GM12873 (cell line): ENCODE data around the gene NAV2.

Experiments
- TF ChIP-seq, protein P1 (sequence below): IDR thresholded peaks from 2 replicates; pipeline ENCODE4 v1.5.1; 2012; ENCODE audit warnings: low read depth, mild to moderate bottlenecking, moderate library complexity, low read length, control low read depth; ENCODE audit not compliant: insufficient read depth; ENCODE audit errors: missing control alignments

Gene NAV2

DNA sequence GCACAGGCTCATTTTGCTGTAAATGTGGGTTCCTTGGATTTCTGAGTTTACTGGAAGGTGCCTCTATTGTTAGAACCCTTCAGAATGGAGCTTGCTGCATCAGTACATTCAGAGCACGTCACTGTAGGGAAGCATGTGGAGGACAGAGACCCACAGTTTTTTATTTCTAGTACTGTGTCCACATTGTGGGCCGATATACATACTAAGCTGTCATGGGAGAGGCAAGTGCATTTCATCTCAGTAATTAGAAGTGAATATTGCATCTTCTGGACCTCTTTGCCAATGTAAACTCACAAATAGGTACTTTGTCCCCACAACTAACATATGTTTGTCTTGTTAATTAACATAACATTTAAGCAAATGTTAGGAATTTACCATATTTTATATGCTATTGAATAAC lies 139.7 kb downstream of the NAV2 start:
- TF ChIP-seq, protein P1, sequence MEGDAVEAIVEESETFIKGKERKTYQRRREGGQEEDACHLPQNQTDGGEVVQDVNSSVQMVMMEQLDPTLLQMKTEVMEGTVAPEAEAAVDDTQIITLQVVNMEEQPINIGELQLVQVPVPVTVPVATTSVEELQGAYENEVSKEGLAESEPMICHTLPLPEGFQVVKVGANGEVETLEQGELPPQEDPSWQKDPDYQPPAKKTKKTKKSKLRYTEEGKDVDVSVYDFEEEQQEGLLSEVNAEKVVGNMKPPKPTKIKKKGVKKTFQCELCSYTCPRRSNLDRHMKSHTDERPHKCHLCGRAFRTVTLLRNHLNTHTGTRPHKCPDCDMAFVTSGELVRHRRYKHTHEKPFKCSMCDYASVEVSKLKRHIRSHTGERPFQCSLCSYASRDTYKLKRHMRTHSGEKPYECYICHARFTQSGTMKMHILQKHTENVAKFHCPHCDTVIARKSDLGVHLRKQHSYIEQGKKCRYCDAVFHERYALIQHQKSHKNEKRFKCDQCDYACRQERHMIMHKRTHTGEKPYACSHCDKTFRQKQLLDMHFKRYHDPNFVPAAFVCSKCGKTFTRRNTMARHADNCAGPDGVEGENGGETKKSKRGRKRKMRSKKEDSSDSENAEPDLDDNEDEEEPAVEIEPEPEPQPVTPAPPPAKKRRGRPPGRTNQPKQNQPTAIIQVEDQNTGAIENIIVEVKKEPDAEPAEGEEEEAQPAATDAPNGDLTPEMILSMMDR: no peak

DNA sequence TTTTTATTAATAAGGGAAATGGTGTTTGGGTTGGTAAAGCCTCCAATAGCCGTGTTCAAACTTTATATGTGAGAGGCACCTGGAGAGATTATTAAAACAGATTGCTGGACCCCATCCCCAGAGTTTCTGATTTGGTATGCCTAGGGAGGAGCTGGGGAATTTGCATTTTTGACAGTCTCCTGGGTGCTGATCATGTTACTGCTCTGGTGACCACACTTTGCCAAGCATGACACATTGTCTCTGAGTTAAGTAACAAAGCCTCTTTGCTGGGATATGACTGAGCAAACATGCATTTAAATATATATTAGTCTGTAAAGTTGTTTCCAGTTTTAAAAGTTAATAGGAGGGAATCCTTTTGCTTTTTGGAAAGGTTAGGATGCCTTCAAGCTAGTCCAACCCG lies 140.4 kb downstream of the NAV2 start:
- TF ChIP-seq, protein P1: no peak

DNA sequence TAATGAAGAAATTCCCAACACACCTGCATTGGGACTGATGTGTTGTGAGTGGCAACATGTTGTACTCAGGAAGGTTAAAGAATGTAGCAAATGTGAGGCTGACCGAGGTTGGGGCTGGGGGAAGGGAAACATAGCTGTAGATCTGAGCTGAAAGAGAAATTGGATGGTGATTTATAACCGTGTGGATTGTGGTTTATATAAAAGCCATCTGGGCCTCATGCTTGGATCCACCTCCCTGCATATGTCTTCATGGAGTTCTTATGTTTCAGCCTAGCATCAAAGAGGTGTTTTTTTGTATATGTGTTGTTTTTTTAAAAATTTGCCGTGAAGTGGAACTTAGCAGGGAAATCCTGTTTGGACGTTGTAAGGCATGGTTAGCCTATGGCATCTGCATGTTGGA lies 141.3 kb downstream of the NAV2 start:
- TF ChIP-seq, protein P1: no peak

GRCh38 chr11:19861171-19861570 lies 148.5 kb downstream of the NAV2 start:
- TF ChIP-seq, protein P1: no peak

DNA sequence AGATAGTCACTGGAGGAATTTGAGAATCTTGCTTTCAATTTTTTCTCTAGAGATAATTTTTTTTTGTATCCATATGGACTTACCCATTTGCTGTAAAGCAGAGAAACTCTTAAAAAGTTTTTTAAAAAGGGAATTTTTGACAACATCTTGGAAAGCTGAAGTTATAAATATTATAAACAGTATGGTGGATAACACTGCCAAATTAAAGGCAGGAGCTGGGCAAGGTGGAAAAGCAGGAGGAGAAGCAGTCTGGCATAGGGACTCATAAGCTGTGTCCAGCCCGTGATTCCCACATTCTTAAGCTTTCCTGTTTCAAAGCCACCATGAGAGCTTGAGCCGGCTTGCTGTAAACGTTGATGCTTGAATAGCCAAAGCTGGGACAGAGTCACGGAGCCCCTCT lies 149.5 kb downstream of the NAV2 start:
- TF ChIP-seq, protein P1: no peak

GRCh38 chr11:19864141-19865140 lies 151.8 kb downstream of the NAV2 start:
- TF ChIP-seq, protein P1: no peak

DNA sequence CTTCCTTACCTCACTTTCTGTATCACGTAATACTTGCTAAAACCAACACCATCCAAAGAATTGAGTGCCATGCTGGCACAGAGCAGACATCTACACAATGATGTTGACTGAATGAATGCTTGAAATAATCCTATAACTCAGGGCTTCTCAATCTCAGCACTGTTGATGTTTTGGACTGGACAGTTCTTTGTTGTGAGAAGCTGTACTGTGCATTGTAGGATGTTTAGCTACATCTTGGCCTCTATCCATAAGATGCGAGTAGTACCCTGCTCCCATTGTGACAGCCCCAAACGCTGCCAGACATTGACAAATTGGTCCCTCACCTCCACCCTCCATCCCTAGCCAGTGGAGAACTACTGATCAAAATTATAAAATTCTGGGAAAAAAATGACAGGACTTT lies 153.4 kb downstream of the NAV2 start:
- TF ChIP-seq, protein P1: no peak
